KMS-11 (cell line): ENCODE data around the gene OR10D3.
A peak's percentile ranks its signal among the peaks of the same experiment; 100 is the strongest.

Experiments used
- H2AFZ ChIP-seq: fragments of 200-600 bp; sonication (generic); 2 replicates; pipeline ENCODE4 v1.6.1; 2016; ENCODE audit warnings: antibody characterized with exemption, mixed run types, low read depth
- H3K27ac ChIP-seq: fragments of 200-600 bp; sonication (generic); 2 replicates; pipeline ENCODE4 v1.6.1; 2016; ENCODE audit warnings: mild to moderate bottlenecking, mixed run types
- H3K27me3 ChIP-seq: fragments of 200-600 bp; sonication (generic); 2 replicates; pipeline ENCODE4 v1.6.1; 2017; ENCODE audit warnings: mild to moderate bottlenecking, low read depth, mixed run types, moderate library complexity; ENCODE audit not compliant: insufficient read depth
- H3K36me3 ChIP-seq: fragments of 200-600 bp; sonication (generic); 2 replicates; pipeline ENCODE4 v1.6.1; 2017; ENCODE audit warnings: mild to moderate bottlenecking, mixed run types; ENCODE audit not compliant: insufficient read depth
- H3K4me1 ChIP-seq: fragments of 200-600 bp; sonication (generic); 2 replicates; pipeline ENCODE4 v1.6.1; 2016; ENCODE audit warnings: mild to moderate bottlenecking, low read depth, mixed run types; ENCODE audit not compliant: poor library complexity, severe bottlenecking
- H3K4me2 ChIP-seq: fragments of 200-600 bp; sonication (generic); 2 replicates; pipeline ENCODE4 v1.7.0; 2016; ENCODE audit warnings: mild to moderate bottlenecking, mixed run types
- H3K4me3 ChIP-seq: fragments of 200-600 bp; sonication (generic); IDR thresholded peaks from 2 replicates; pipeline ENCODE4 v1.6.1; 2017; ENCODE audit warnings: low read depth, low read length, mixed read lengths; ENCODE audit not compliant: insufficient read depth
- H3K79me2 ChIP-seq: fragments of 200-600 bp; sonication (generic); 2 replicates; pipeline ENCODE4 v1.6.1; 2016; ENCODE audit warnings: low read depth, mixed run types; ENCODE audit not compliant: insufficient read depth
- H3K9ac ChIP-seq: fragments of 200-600 bp; sonication (generic); 2 replicates; pipeline ENCODE4 v1.6.1; 2016; ENCODE audit warnings: mild to moderate bottlenecking, mixed run types
- H4K20me1 ChIP-seq: fragments of 200-600 bp; sonication (generic); 2 replicates; pipeline ENCODE4 v1.6.1; 2016; ENCODE audit warnings: mild to moderate bottlenecking, mixed run types; ENCODE audit not compliant: insufficient read depth
- TF ChIP-seq, protein P1 (sequence below): fragments of 200-600 bp; sonication (generic); conservative IDR thresholded peaks from 2 replicates; pipeline ENCODE4 v1.6.1; 2017; ENCODE audit warnings: low read depth, mild to moderate bottlenecking, antibody characterized with exemption, low read length, moderate library complexity, mixed read lengths

The OR10D3 gene

DNA sequence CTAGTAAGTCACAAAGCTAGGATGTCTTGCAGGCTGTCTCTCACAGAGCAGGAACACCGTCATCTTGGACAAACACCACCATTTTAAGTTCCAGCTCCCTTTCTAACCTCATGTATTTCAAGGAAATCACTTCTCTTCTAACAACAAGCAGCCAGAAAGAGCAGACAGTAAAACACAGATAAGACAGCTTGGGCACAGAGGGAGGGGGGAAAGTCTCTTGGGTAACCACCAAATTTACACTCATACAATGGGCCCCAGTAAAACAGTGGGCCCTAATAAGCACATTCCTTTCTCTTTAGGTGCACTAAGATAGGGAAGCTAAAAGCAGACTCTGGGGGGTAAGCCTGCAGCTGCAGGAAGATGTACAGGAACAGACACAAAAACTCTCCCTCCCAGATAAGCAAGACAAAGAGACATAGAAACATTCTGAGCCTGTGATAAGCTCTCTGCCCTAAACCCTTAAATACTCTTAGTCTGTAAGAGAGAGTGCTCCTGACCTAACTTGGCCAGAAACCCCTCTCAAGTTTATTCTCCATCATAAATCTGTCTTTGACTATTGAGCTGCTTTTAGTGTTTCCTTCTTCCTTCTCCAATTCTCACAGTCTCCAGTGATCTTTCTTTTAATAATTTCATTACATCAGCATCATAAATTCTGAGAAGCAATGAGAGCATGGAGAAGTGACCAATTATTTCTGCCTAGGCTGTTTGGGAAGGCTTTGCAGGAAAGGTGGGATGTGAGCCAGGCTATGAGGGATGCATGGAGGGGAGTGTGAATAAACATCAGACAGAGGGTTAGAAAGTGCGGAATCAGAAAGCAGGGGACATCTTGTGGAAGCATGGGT is 7.4 kb downstream of the OR10D3 start:
- Histone ChIP-seq H3K9ac (no peak overlapping the region), H3K27ac (no peak overlapping the region), H3K27me3 (no peaks in the 10 kb centered on the region), H2AFZ (no peak overlapping the region), H4K20me1 (no peaks in the 10 kb centered on the region), H3K79me2 (no peaks in the 10 kb centered on the region), H3K36me3 (no peaks in the 10 kb centered on the region), H3K4me1 (no peaks in the 10 kb centered on the region), H3K4me2 (no peak overlapping the region), H3K4me3 (no peak overlapping the region)
- TF ChIP-seq, protein P1, sequence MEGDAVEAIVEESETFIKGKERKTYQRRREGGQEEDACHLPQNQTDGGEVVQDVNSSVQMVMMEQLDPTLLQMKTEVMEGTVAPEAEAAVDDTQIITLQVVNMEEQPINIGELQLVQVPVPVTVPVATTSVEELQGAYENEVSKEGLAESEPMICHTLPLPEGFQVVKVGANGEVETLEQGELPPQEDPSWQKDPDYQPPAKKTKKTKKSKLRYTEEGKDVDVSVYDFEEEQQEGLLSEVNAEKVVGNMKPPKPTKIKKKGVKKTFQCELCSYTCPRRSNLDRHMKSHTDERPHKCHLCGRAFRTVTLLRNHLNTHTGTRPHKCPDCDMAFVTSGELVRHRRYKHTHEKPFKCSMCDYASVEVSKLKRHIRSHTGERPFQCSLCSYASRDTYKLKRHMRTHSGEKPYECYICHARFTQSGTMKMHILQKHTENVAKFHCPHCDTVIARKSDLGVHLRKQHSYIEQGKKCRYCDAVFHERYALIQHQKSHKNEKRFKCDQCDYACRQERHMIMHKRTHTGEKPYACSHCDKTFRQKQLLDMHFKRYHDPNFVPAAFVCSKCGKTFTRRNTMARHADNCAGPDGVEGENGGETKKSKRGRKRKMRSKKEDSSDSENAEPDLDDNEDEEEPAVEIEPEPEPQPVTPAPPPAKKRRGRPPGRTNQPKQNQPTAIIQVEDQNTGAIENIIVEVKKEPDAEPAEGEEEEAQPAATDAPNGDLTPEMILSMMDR: no peak

GRCh38 chr11:124193221-124194010 is 10.3 kb downstream of the OR10D3 start:
- Histone ChIP-seq H3K27ac (no peak overlapping the region), H3K9ac (no peak overlapping the region), H2AFZ (no peak overlapping the region), H3K4me2 (no peak overlapping the region), H3K4me1 (no peaks in the 10 kb centered on the region), H3K79me2 (no peaks in the 10 kb centered on the region), H3K4me3 (no peak overlapping the region), H4K20me1 (no peaks in the 10 kb centered on the region), H3K36me3 (no peaks in the 10 kb centered on the region), H3K27me3 (no peaks in the 10 kb centered on the region)
- TF ChIP-seq, protein P1: no peak

- Histone ChIP-seq H3K9ac (no peak overlapping the region), H3K79me2 (no peaks in the 10 kb centered on the region), H3K4me1 (no peaks in the 10 kb centered on the region), H3K4me2 (no peak overlapping the region), H3K36me3 (no peaks in the 10 kb centered on the region), H3K27ac (no peak overlapping the region), H3K4me3 (no peak overlapping the region), H4K20me1 (no peaks in the 10 kb centered on the region), H2AFZ (no peak overlapping the region), H3K27me3 (no peaks in the 10 kb centered on the region)
- TF ChIP-seq, protein P1: no peak
These were observed 11.4 kb downstream of the OR10D3 start for GRCh38 chr11:124194293-124195188.

GRCh38 chr11:124195189-124195734 is 12.1 kb downstream of the OR10D3 start:
- Histone ChIP-seq H3K4me2 (no peak overlapping the region), H2AFZ (no peak overlapping the region), H4K20me1 (no peaks in the 10 kb centered on the region), H3K79me2 (no peaks in the 10 kb centered on the region), H3K27me3 (no peaks in the 10 kb centered on the region), H3K9ac (no peak overlapping the region), H3K27ac (no peak overlapping the region), H3K36me3 (no peaks in the 10 kb centered on the region), H3K4me3 (no peak overlapping the region), H3K4me1 (no peaks in the 10 kb centered on the region)
- TF ChIP-seq, protein P1: peak; percentile 54
